ENCODE data around the gene LASP1NB.
"Not testable (repeated sequence)": the region's sequence is repeated elsewhere in the genome, so short reads cannot be mapped to it uniquely, and the experiment has no call there.

The LASP1NB gene

GRCh38 chr17:38918129-38918913, 7.1 kb upstream of the LASP1NB start:
- no peak for DNase-seq (ENCODE audit: low read depth)

DNA sequence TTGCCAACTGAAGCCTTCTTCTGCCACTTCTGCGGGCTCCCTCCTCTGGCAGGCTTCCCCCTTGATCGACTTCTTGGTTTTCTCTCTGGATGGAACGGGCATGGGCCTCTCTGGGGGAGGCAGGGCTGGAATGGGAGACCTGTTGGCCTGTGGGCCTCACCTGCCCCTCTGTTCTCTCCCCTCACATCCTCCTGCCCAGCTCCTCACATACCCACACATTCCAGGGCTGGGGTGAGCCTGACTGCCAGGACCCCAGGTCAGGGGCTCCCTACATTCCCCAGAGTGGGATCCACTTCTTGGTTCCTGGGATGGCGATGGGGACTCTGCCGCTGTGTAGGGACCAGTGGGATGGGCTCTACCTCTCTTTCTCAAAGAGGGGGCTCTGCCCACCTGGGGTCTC, 6.5 kb upstream of the LASP1NB start:
- no peak for DNase-seq (ENCODE audit: low read depth)

DNA sequence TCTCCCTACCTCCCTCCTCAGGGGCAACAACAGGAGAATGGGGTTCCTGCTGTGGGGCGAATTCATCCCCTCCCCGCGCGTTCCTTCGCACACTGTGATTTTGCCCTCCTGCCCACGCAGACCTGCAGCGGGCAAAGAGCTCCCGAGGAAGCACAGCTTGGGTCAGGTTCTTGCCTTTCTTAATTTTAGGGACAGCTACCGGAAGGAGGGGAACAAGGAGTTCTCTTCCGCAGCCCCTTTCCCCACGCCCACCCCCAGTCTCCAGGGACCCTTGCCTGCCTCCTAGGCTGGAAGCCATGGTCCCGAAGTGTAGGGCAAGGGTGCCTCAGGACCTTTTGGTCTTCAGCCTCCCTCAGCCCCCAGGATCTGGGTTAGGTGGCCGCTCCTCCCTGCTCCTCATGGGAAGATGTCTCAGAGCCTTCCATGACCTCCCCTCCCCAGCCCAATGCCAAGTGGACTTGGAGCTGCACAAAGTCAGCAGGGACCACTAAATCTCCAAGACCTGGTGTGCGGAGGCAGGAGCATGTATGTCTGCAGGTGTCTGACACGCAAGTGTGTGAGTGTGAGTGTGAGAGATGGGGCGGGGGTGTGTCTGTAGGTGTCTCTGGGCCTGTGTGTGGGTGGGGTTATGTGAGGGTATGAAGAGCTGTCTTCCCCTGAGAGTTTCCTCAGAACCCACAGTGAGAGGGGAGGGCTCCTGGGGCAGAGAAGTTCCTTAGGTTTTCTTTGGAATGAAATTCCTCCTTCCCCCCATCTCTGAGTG, 5.9 kb upstream of the LASP1NB start:
- DNase-seq (ENCODE audit: low read depth): no peak

DNA sequence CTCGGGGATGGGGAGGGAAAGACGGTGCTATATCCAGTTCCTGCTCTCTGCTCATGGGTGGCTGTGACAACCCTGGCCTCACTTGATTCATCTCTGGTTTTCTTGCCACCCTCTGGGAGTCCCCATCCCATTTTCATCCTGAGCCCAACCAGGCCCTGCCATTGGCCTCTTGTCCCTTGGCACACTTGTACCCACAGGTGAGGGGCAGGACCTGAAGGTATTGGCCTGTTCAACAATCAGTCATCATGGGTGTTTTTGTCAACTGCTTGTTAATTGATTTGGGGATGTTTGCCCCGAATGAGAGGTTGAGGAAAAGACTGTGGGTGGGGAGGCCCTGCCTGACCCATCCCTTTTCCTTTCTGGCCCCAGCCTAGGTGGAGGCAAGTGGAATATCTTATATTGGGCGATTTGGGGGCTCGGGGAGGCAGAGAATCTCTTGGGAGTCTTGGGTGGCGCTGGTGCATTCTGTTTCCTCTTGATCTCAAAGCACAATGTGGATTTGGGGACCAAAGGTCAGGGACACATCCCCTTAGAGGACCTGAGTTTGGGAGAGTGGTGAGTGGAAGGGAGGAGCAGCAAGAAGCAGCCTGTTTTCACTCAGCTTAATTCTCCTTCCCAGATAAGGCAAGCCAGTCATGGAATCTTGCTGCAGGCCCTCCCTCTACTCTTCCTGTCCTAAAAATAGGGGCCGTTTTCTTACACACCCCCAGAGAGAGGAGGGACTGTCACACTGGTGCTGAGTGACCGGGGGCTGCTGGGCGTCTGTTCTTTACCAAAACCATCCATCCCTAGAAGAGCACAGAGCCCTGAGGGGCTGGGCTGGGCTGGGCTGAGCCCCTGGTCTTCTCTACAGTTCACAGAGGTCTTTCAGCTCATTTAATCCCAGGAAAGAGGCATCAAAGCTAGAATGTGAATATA, 4.8 kb upstream of the LASP1NB start:
- no peak for DNase-seq (ENCODE audit: low read depth)

DNA sequence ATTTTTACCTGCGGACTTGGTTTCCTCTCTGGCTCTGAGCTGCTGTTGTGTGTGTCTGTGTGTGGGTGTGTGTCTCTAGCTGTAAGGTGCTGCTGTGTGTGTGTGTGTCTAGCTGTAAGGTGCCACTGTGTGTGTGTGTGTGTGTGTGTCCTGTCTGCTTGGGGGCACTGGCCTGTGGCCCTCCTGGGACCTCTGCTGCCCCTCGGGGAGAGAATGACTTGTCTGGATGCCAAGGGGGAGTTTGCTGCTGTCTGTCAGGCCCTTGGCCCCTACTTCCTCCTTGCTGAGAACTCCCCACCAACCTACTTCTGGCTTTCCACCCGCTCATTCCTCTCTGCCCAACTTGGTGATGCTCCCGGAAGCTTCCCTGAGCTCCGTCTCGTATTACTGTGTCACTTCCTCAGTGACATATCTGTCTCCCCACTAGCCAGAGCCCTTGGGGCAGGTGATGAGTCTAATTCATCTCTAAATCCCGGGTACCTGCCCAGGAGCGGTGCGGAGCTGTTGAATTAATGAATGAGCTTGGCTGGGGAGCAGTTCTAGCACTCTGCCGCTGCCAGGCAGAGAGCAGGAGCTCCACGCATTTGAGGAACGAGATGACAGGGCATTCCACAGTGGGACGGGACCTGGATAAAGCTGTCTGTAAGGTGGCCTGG, 3.5 kb upstream of the LASP1NB start:
- DNase-seq (ENCODE audit: low read depth): no peak

DNA sequence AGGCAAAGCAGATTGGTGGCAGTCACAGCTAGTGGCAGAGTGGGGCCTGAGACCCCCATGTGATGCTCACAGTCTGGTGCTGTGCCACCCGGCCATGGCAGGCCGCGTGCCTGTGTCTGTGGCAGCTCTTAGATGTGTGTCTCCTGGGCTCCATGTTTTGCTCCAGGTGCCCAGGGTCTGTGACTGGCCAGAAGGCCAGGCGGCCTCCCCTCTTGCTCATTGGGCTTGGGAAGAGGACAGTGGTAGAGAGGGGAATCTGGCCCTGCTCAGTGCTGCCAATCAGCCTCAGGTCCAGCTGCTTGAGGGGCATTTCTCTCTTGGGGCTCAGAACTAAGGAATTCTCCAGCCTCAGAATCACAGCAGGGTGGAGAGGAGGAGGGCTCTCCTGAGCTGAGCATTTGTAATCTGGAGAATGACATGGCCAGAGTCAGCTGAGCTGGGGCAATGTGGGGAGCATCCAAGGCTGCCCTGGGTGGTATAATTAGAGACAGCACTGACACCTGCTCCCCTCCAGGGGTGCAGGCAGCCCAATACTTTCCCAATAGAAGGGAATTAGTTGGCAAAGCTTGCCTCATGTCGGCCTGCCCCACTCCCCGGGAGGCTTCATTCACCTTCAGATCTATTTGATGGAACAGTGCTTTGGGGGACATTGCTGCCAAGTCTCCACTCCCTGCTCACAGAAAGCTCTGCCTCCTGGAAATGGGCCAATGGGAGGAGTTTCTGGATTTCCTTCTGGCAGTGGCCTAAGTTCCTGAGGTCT, 2.7 kb upstream of the LASP1NB start:
- DNase-seq (ENCODE audit: low read depth): peak; percentile 77

DNA sequence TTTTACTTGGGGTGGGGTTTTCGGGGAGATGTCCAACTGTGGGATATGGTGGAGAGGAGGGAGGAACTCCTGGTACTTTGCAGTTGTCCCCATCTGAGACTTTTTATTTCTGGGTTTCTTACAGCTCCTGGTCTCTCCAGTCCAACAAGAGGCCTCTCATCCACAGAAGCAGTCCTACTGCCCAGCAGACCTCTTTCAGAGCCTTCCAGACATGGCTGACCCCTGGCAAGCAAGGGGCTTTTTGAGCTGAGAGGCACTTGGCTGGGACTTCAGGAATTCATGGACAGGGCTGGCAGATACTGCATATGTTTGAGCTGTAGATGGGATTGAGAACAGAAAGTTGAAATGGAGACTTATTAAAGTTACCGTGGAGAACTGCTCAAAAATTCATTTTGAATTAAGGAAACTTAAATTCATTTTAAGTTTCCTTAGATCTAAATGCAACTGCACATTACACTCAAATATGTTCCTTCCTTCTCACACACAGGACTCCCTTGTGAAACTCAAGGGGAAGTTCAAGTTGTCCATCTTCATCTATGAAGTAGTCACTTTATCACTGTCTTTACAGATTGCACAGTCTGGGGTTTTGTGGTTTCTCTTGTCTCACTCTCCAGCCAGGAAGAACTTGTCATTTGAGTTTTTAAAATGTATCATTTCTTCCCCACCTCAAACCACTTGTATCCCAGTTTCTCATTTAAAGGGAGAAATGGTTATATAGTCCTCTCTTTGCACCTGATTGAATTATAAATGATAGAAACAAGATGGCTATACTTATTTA, 1.1 kb downstream of the LASP1NB start:
- no peak for DNase-seq (ENCODE audit: low read depth)

GRCh38 chr17:38930782-38931181, 5.4 kb downstream of the LASP1NB start:
- not testable (repeated sequence) for DNase-seq (ENCODE audit: low read depth)

GRCh38 chr17:38933962-38934361, 8.5 kb downstream of the LASP1NB start:
- DNase-seq (ENCODE audit: low read depth): not testable (repeated sequence)

DNA sequence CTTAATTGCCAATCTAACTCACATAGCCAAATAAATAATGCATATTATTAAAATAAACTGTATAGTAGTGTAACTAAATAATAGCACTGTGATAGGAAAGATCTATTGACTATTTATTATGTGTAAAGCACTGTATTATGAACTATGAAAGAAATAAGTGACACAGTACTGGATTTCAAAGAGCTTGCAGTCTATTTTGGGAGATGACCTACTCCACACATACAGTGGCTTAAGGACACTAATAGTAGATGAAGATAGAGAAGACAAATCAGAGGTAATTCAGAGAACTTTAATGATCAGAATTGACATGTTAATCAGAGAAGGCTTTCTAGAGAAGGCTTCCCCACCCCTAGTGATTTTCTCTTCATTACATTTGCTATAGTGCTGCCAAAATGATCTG, 14.6 kb downstream of the LASP1NB start:
- no peak for DNase-seq (ENCODE audit: low read depth)

DNA sequence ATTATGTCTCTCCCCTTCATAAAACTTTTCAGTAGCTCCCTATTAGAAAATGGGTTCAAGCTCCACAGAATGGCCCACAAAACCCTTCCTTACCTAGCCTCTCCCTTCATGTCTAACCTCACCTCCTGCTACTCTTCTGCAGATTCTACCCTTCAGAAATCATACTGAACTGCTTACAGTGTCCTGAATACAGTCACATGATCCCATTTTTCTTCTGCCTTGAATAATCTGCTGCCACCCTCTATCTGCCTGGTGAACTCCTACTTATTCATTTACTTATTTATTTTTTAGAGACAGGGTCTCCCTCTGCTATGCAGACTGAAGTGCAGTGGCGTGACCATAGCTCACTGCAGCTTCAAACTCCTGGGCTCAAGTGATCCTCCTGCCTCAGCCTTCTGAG, 15.0 kb downstream of the LASP1NB start:
- no peak for DNase-seq (ENCODE audit: low read depth)

DNA sequence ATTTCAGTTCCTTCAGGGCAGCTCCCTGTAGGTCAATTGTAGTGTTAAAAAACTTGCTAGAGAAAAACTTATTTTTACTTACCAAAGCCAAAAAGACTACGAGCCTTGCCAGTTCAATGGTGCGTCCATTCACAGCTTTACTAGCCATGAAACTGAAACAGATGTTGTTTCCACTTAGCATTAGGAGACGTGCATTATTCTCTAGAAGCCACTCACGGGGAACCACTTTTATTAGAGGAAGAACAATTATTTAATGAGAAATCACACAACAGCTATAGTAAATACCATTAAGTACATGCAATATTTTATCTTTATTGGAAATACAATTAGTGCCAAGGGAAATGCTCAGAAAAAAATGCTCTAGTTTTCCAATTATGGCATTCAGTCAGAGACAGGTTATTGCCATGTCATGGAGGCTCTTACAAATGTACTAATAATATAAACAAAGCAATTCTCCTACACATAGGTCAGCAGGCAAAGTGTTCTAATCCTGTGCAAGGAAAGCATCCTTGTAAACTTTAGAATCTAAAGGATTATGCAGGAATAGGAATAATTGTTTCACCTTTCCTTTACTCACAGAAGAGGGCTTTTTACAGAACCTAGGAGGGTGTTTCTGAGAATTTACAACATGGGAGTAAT, 17.4 kb downstream of the LASP1NB start:
- DNase-seq (ENCODE audit: low read depth): no peak

DNA sequence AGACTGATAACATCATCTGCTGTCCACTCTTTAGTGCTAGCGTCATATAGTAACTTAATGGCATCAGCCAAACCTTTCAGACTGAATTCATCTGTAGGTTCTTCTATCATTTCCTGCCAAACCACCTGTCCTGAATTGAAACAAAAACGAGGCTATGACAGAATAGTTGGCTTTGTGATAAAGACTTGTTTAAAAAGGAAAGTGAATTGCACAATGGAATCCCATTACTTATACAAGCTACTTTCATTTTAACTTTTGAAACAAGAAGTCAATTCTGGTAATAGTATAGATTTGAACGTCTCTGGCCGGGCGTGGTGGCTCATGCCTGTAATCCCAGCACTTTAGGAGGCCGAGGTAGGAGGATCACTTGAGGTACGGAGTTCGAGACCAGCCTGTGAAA, 18.2 kb downstream of the LASP1NB start:
- no peak for DNase-seq (ENCODE audit: low read depth)

DNA sequence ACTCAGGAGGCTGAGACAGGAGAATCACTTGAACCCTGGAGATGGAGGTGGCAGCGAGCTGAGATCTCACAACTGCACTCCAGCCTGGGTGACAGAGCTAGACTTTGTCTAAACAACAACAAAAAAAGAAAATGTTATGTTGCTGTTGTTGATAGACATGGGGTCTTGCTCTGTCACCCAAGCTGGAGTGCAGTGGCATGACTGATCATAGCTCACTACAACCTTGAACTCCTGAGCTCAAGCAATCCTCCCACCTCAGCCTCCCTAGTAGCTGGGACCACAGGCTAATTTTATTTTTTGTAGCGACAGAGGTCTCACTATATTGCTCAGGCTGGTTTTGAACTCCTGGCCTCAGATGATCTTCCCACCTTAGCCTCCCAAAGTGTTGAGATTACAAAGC, 21.8 kb downstream of the LASP1NB start:
- DNase-seq (ENCODE audit: low read depth): no peak

GRCh38 chr17:38953800-38954199, 28.4 kb downstream of the LASP1NB start:
- DNase-seq (ENCODE audit: low read depth): not testable (repeated sequence)

GRCh38 chr17:38958326-38958725, 32.9 kb downstream of the LASP1NB start:
- no peak for DNase-seq (ENCODE audit: low read depth)

DNA sequence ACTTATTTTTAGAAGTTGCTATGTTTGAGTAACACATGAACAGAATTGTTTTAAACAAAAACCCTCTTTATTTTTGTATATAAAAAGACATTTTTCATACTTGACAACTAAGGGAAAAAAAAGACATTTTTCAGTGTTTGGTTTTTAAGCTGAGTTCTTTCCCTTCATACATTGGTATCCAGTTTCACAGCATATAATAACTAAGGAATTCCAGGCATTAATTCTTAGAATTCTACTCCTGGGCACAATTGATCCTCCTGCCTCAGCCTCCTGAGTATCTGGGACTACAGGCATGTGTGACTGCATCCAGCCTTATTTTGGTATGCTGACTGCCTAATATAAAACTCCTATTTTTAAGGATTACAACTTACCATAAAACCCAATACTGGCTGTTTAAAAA, 33.3 kb downstream of the LASP1NB start:
- DNase-seq (ENCODE audit: low read depth): peak; percentile 48

DNA sequence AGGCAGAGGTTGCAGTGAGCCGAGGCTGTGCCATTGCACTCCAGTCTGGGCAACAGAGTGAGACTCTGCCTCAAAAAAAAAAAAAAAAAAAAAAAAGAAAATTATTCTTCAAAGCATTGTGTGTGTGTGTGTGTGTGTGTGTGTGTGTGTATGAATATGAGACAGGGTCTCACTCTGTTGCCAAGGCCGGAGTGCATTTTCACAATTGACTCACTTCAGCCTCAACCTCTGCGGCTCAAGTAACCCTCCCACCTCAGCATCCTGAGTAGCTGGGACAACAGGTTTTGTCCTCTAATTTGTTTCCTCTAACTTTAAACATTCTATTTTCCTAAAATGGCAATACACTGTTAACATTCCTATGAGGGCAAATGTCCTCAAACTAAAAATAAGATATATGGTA, 34.1 kb downstream of the LASP1NB start:
- no peak for DNase-seq (ENCODE audit: low read depth)

DNA sequence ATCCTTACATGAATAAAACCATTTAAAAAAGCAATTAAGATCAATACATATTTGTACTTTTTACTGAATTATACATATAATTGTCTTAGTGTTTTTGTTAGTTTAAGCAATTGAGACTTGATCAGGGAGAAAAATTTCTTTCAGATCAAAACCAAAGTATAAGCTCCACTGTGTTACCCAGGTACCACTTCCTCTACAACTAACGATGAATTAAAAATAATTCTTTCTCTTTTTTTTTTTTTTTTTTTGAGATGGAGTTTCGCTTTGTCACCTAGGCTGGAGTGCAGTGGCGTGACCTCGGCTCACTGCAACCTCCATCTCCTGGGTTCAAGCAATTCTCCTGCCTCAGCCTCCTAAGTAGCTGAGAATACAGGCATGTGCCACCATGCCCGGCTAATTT, 35.0 kb downstream of the LASP1NB start:
- no peak for DNase-seq (ENCODE audit: low read depth)

GRCh38 chr17:38961413-38961812, 36.0 kb downstream of the LASP1NB start:
- no peak for DNase-seq (ENCODE audit: low read depth)
